Right ventricle myocardium inferior (tissue), 1 donor: ENCODE measurements around the gene APBB2. TPM values are rescaled to one million over a fixed set of nuclear protein-coding genes. Genes with fewer than 3 reads are reported as not detected.
"Not testable (repeated sequence)": the region's sequence is repeated elsewhere in the genome, so short reads cannot be mapped to it uniquely, and the experiment has no call there.

Experiments used
- ATAC-seq: fragments of 200-7000 bp; cut with Tn5 transposase; one replicate; pipeline ENCODE4 v1.9.1; 2020; ENCODE audit warnings: mild to moderate bottlenecking, moderate library complexity
- DNase-seq: peaks from one replicate; pipeline ENCODE4 v3.0.0; 2021; ENCODE audit errors: missing footprints
- intact Hi-C: fragments of 100-400 bp; cut with DNase I; formaldehyde crosslinking; loops from one replicate; pipeline ENCODE4 v1.11.0; 2022
- total RNA-seq: library from RNA; stranded (reverse); fragmentation: NEBNext Ultra II Directional; extraction: Animal tissue kit (Norgen Biotek cat#: 25700); gene quantifications from one replicate; pipeline ENCODE4 v1.2.1, GENCODE V29; 2021
- donor health status: DM: no; HTN: yes; CAD: no; lungs with severe emphysema.

The APBB2 gene
- total RNA-seq, 1 donor from 2014 or later = 23.8 TPM

DNA sequence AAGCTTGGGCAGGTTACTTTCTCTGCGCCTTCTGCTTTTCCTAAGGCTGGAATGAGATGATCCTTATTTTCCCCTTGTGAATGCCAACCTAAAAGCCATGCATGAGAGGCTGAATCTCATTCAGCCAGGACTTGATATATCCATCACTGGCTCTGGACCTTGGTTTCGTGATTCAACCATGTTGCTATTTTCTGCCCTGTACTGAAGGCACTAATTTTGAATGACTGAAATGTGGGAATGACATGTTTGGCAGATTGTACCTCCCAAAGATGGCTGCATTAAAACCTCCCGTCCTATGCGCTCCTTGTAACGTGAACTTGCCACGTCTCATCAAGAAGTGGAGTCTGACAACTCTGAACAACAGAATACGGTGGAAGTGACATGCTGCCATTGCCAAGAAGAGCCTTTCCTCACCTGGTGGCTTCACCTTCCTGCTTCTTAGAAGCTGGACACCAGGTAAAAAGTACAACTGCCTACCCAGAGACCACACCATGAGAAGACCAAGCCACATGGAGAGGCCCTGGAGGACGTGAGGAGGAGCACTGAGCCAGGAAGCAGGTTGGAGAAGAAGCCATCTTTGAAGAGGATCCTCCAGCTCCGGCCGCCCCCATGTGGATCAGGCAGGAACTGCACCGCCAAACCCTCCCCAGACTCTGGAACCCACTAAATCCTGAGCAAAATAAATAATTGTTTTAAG lies 290.1 kb downstream of the APBB2 start:
- ATAC-seq (peak; percentile 40), DNase-seq (peak; percentile 89)
- intact Hi-C loops = no loop called here

DNA sequence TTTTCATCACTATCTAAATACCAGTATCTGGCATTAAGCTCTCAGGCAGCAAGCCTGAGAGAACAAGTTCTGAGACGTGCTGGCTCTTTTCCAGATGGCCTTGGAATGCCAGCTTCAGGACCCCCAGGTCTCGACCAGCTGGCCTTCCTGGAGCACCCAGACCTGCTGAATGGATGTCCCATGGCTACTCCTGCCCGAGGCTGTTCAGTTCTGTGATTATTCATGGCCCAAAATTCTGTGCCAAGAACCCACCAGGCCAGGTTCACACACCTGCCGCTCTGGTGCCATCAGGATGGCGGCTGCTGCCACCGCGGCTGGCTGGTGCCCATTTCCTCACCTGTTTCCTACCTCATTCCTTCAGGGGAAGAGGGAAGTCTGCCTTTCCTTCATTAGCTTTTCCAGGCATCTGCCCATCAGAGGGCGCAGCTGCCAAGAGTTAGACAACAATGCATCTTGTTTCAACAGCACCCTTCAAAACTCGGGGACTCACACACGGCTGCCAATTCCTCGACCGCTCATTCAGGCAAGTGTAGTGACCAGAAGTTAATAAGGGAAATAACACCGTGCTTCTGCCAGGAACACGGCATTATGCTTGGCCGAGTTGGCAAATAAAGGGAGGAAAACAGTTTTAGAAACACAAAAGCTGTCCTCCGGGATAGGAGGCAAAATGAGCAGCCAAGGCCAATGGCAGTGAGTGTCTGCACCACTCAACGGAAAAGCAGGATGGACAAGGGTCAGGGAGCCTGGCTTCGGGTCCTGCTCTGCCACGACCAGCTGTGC lies 290.8 kb downstream of the APBB2 start:
- intact Hi-C loops = no loop called here
- peak; percentile 26 for ATAC-seq
- DNase-seq = no peak

DNA sequence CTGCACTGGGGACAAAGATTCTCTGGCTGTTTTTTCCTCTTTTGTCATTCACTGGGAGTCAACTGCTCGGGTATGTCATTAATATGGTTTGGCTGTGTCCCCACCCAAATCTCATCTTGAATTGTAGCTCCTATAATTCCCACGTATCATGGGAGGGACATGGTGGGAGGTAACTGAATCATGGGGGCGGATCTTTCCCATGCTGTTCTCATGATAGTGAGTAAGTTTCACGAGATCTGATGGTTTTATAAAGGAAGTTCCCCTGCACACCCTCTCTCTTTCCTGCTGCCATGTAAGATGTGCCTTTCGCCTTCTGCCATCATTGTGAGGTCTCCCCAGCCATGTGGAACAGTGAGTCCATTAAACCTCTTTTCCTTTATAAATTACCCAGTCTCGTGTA lies 294.4 kb downstream of the APBB2 start:
- not testable (repeated sequence) for DNase-seq, ATAC-seq
- intact Hi-C loops = loop anchor here (5.0 kb wide), 1 partner anchor 178 kb away; no protein-coding TSS in a partner anchor

DNA sequence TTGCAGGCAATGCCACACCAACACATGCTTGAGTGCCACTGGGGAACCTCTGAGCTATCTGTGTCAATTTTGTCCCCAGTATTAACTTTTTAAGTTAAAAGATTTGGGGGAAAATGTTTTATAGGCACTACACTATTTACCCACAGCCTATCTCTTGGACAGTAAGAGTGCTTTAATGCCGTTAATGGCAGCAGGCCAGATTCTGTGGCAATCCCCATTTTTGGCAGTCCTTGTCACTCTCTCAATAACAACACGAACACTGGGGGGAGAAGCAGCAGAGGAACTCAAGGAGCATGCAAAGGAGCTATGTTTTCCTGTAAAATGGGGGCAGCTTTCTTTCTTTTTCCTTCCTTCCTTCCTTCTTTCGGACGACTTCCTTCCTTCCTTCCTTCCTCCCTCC lies 296.0 kb downstream of the APBB2 start:
- intact Hi-C loops = loop anchor here (5.0 kb wide), 1 partner anchor 176 kb away; no protein-coding TSS in a partner anchor
- DNase-seq (no peak), ATAC-seq (peak; percentile 86)

GRCh38 chr4:40916880-40917279 lies 297.5 kb downstream of the APBB2 start:
- DNase-seq (no peak), ATAC-seq (peak; percentile 55)
- intact Hi-C loops = loop anchor here (5.0 kb wide), 1 partner anchor 175 kb away; no protein-coding TSS in a partner anchor

- DNase-seq (no peak), ATAC-seq (peak; percentile 69)
Observed at GRCh38 chr4:40916218-40916555, 298.2 kb downstream of the APBB2 start.

DNA sequence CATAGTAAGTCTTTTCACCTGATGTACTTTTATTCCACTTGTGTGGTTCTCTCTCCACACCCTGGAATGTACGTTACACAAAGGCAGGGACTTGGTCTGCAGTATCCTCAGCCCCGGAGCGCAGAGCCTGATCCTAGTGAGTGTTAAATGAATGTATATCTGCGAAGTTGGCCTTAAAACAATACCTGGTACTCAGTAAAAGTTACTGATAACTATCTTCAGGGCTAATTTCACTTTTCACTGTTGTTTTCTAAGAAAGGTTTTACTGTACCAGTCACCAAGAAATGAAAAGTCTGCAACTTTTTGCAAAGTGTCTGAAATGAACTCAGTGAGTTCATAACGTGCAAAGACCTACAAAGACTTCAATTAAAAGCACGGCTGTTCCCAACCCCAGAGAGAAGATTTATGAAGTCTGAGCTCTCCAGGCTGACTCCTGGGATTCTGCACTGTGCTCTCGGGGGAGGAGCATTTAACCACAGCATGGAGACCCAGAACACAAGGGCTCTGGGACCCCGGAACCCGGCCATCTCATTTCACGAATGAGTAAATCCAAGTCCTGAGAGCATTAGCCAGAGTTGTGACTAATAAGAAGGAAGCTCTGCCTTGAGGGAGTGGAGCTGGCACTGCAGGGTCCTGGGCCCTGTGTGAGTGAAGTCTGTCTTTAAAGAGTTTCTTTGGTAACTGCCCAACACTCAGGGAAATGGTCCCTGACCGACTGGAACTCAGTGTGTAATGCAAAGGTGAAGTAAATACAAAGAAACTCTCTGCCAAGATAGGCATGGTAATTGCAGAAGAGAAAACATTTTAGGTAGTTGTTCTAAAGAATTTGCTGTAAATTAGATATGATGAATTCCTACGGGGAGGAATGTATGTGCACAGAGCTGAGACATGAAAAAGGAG lies 298.8 kb downstream of the APBB2 start:
- intact Hi-C loops = loop anchor here (5.0 kb wide), 1 partner anchor 173 kb away; no protein-coding TSS in a partner anchor
- DNase-seq (no peak), ATAC-seq (no peak)

More at GRCh38 chr4:40916218-40916555, 298.2 kb downstream of the APBB2 start:
- intact Hi-C loops = loop anchor here (5.0 kb wide), 1 partner anchor 174 kb away; no protein-coding TSS in a partner anchor

DNA sequence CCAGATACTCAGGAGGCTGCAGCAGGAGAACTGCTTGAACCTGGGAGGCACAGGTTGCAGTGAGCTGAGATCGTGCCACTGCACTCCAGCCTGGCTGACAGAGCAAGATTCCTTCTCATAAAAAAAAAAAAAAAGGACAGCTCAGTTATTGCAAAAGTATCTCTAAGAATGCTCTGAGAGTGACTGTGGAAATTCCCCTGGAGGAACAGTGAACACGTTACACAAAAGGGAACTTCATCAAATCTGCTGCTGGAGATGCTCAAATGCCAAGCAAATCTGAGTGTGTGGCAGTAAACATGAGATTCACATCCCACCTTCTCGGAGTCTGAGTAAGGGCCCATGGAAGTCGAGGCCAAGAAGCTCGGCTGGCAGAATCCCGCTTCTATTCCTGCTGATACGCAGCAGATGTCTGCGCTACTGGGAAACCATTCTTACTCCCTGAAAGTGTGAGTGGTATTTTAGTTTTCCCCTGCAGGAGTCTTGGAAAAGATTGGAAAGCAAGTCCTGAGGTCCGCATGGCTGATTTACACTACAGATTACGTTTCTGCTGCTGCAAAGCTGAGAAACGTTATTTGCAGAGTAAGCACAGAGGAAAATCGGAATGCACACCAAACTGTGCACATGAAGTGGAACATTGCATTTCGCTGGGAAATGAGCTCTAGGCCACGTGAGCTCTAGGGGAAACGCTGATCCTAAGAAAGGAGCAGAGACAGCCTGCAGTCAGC lies 301.7 kb downstream of the APBB2 start:
- ATAC-seq = no peak
- intact Hi-C loops = no loop called here
- DNase-seq = no peak

DNA sequence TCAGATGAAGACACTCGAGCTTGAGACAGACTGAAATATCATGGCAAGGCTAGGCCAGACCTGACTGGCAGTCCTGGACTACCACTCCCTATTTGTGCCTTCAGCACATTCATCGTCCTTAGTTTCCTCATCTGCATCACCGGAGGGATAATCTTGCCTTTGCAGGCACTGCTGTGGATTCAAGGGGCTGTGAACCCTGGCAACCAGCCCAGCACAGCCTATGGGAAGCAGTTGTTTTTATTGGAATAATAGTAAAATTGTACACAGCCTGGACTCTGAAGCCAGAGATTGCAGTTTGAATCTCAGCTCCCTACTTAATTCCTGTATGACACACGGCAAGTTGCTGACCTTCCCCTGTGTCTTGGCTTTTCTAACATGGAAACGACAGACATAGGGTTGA lies 303.6 kb downstream of the APBB2 start:
- DNase-seq = no peak

GRCh38 chr4:40909363-40909876 lies 304.9 kb downstream of the APBB2 start:
- intact Hi-C loops = no loop called here
- DNase-seq (no peak), ATAC-seq (no peak)

More for the DNA sequence above, 303.6 kb downstream of the APBB2 start:
- intact Hi-C loops = no loop called here
- ATAC-seq = no peak

GRCh38 chr4:40908702-40909362 lies 305.5 kb downstream of the APBB2 start:
- DNase-seq (no peak), ATAC-seq (peak; percentile 59)
- intact Hi-C loops = no loop called here

GRCh38 chr4:40908297-40908696 lies 306.0 kb downstream of the APBB2 start:
- DNase-seq (no peak), ATAC-seq (no peak)
- intact Hi-C loops = no loop called here

DNA sequence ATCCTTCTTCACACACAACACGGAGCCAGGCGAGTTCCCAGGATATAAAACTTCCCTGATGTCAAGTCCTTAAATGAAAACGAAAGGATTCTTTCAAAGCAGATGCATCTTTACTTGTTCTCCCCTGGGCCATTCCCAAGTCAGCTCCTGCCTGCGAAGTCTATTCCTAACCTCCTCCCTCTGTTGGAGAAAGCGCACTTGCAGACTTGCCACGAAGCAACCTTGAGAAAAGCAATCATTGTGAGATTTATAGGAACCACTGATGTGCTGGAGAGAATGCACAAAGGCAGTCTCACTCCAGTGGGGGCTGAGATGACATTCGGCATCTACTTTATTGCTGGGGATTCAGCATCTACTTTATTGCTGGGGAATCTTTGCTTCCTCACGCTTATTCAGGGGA lies 308.9 kb downstream of the APBB2 start:
- intact Hi-C loops = no loop called here
- no peak for DNase-seq
- no peak for ATAC-seq

GRCh38 chr4:40900531-40900930 lies 313.8 kb downstream of the APBB2 start:
- DNase-seq, ATAC-seq, intact Hi-C loops: not testable (repeated sequence)

DNA sequence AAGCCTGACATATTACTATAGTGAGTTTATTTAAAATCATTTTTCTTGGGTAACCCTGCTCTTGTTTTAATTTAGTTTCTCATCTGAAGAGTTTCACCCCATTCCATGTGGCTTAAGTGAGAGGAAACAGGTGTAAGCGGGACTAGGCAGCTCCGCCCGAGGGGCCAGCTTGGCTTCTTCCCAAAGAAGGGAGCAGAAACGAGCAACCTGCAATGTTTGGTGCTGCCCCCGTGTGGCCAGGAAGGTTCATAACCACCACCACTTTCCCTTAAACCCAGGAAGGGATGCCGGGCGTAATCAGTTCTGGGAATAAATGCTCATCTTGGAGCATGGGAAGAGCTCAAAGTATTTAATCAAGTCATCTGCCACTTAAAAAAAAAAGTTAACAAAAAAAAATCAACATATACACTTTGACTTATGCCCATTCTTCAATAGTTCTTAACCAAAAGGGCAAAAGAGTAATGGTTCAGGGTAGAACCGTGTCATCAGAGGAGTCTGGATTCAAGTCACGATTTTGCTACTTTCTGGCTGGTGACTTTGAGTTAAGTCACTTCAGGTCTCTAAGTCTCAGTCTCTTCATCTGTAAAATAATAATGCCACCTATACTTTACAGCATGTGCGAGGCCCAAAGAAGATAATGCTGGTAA lies 316.7 kb downstream of the APBB2 start:
- ATAC-seq (peak; percentile 47), DNase-seq (peak; percentile 87)
- intact Hi-C loops = loop anchor here (5.0 kb wide), 2 partner anchors 55 to 160 kb away; no protein-coding TSS in a partner anchor

GRCh38 chr4:40890764-40891163 lies 323.6 kb downstream of the APBB2 start:
- intact Hi-C loops = no loop called here
- DNase-seq = no peak
- no peak for ATAC-seq

DNA sequence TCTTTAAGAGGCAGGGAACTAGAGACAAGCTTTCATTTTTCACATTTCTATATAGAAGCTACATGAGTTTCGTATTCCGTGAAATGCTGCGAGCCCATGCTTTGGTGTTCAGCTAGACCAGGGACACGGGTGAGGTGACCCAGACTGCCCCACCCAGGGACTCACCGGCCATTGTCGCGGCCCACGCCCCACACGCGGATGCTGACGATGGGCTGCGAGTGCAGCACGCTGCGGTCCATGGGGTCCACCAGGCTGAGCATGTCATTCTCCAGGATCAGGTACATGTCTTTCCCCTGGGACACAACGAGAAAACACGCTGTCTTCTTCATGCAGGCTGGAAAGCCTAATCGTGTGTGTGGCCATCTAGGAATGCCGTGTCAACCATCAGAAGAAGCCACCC lies 324.1 kb downstream of the APBB2 start:
- DNase-seq = no peak
- ATAC-seq = no peak
- intact Hi-C loops = no loop called here
